Retinal pigment epithelial cell (primary cell): ENCODE data around the gene NUP35.

Experiments
- DNase-seq: peaks from one replicate; pipeline ENCODE4 v3.0.0-alpha.2; 2010; ENCODE audit warnings: low read depth
- H3K4me3 ChIP-seq: 2 replicates; pipeline ENCODE4 v1.5.1; 2011; ENCODE audit warnings: mild to moderate bottlenecking, low read length, control low read depth, moderate library complexity
- TF ChIP-seq, protein P1 (sequence below): conservative IDR thresholded peaks from 2 replicates; pipeline ENCODE4 v1.5.1; 2011; ENCODE audit warnings: low read depth, low read length, control low read depth, inconsistent platforms

NUP35 gene

DNA sequence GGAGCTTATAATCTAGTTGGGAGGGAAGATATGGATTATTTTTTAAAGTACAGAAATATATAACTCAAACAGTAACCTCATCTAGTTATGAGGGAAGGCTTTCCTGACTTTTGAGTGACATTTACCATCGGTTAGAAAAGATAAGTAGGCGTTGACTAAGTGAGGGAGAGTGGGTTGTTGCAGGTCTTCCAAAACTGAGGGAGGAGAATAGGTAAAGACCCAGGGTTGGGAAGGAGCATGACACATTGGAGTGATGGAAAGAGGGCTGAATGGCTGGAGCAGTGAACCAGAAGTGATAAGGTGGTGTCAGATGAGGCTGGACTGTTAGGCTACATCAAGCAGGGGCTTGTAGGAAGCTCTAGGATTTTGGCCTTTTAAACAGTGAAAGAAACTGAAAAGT, 10.6 kb upstream of the NUP35 start:
- TF ChIP-seq, protein P1, sequence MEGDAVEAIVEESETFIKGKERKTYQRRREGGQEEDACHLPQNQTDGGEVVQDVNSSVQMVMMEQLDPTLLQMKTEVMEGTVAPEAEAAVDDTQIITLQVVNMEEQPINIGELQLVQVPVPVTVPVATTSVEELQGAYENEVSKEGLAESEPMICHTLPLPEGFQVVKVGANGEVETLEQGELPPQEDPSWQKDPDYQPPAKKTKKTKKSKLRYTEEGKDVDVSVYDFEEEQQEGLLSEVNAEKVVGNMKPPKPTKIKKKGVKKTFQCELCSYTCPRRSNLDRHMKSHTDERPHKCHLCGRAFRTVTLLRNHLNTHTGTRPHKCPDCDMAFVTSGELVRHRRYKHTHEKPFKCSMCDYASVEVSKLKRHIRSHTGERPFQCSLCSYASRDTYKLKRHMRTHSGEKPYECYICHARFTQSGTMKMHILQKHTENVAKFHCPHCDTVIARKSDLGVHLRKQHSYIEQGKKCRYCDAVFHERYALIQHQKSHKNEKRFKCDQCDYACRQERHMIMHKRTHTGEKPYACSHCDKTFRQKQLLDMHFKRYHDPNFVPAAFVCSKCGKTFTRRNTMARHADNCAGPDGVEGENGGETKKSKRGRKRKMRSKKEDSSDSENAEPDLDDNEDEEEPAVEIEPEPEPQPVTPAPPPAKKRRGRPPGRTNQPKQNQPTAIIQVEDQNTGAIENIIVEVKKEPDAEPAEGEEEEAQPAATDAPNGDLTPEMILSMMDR, result no peak
- H3K4me3 ChIP-seq, result no peak overlapping the region
- no peak for DNase-seq

GRCh38 chr2:183117226-183117625, 7.0 kb upstream of the NUP35 start:
- TF ChIP-seq, protein P1, result no peak
- no peak for DNase-seq
- H3K4me3 ChIP-seq, result no peak overlapping the region

GRCh38 chr2:183123117-183123958, 905 bp upstream of the NUP35 start:
- DNase-seq, result no peak
- TF ChIP-seq, protein P1, result no peak
- peak overlapping the region; percentile 91 for H3K4me3 ChIP-seq

DNA sequence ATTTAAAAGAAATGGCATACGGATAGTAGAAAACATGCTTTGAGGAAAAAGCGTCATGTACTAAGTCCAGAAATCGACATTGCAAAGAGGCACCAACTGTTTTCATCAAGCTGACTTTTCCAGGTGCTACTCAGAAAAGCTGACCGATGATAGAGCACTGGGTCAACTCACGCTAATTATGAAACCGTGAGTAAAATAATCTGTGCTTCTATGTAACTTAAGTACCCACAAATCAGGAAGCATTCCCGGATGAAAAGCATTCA, 353 bp upstream of the NUP35 start:
- peak overlapping the region; percentile 91 for H3K4me3 ChIP-seq
- no peak for DNase-seq
- TF ChIP-seq, protein P1, result no peak

- H3K4me3 ChIP-seq, result peak overlapping the region; percentile 91
- TF ChIP-seq, protein P1, result no peak
Measured at GRCh38 chr2:183124957-183125255, 663 bp downstream of the NUP35 start.

GRCh38 chr2:183125659-183126341, 1.6 kb downstream of the NUP35 start:
- TF ChIP-seq, protein P1, result no peak
- DNase-seq, result no peak
- H3K4me3 ChIP-seq, result peak overlapping the region; percentile 91

More at GRCh38 chr2:183124957-183125255, 663 bp downstream of the NUP35 start:
- DNase-seq, result no peak

DNA sequence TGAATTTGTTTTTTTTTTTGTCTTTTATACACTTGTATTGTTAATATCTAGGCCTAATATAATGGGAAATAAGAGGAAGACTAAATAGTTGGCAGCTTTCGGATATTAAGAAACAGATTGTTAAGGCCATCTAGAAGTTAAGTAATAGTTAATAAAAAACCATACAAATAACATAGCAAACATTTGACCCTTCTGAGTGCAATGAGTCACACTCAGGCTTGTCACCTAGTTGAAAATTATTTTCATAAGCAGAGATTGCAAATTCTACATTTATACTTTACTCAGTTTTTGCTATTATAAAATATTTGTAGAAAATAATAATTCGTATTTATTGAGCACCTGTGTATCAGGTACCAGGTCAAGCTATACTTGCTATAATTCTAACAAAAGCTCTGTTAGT, 2.4 kb downstream of the NUP35 start:
- H3K4me3 ChIP-seq, result no peak overlapping the region
- DNase-seq, result no peak

More for the DNA sequence above, 2.4 kb downstream of the NUP35 start:
- TF ChIP-seq, protein P1, result no peak
